HFF-Myc (cell line): Measurements from ENCODE around the gene RDH14.
A peak's percentile ranks its signal among the peaks of the same experiment; 100 is the strongest.

Experiments used
- DNase-seq: peaks from one replicate; pipeline ENCODE4 v3.0.0-alpha.2; 2011; ENCODE audit warnings: low read depth; ENCODE audit errors: extremely low read depth
- H3K4me3 ChIP-seq: replicated peaks from 2 replicates; pipeline ENCODE4 v1.5.1; 2011; ENCODE audit warnings: low read depth, mild to moderate bottlenecking, control low read depth, low read length
- TF ChIP-seq, protein P1 (sequence below): IDR thresholded peaks from 2 replicates; pipeline ENCODE4 v1.5.1; 2012; ENCODE audit warnings: mild to moderate bottlenecking, low read depth, low read length, control low read depth; ENCODE audit errors: missing control alignments

RDH14 gene

DNA sequence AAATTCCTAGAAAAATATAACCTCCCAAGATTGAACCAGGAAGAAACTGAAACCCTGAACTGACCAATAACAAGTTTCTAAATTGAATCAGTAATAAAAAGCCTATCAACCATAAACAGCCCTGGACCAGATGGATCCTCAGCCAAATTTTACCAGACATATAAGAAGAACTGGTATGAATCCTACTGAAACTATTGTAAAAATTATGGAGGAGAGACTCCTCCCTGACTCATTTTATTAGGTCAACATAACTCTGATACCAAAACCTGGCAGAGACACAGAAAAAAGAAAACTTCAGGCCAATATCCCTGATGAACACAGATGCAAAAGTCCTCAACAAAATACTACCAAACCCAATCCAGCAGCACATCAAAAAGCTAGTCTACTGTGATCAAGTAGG, 17.6 kb upstream of the RDH14 start:
- DNase-seq, result no peak
- TF ChIP-seq, protein P1, sequence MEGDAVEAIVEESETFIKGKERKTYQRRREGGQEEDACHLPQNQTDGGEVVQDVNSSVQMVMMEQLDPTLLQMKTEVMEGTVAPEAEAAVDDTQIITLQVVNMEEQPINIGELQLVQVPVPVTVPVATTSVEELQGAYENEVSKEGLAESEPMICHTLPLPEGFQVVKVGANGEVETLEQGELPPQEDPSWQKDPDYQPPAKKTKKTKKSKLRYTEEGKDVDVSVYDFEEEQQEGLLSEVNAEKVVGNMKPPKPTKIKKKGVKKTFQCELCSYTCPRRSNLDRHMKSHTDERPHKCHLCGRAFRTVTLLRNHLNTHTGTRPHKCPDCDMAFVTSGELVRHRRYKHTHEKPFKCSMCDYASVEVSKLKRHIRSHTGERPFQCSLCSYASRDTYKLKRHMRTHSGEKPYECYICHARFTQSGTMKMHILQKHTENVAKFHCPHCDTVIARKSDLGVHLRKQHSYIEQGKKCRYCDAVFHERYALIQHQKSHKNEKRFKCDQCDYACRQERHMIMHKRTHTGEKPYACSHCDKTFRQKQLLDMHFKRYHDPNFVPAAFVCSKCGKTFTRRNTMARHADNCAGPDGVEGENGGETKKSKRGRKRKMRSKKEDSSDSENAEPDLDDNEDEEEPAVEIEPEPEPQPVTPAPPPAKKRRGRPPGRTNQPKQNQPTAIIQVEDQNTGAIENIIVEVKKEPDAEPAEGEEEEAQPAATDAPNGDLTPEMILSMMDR, result no peak
- no peak overlapping the region for H3K4me3 ChIP-seq

DNA sequence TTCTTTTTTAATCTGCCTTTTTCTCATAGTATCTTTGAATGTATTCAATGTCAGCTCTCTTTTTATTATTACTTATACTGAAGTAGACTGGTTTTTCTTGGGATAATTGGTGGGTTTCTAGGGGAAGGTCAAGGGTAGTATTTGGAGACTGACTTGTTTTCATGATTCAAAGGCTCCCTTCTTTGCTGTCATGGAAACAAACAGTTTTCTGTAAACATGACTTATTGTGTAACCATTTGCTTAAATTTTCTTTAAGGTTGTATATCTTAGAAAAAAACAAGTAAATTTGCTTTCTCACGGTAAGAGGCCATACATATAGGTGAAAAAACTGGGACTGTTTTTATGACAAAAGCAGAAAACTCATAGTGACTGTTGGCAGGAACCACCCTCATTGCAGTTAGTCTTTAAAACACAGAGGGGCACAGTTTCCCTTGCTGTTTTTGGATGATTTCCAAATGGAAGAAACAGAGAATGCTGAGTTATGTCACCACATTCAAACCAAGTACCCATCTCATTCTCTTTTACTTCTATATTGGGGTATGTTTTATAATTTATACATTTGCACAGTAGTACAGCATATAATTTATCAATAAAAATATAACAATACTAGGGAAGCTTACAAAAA, 5.8 kb upstream of the RDH14 start:
- no peak overlapping the region for H3K4me3 ChIP-seq
- DNase-seq, result no peak
- TF ChIP-seq, protein P1, result no peak

- no peak for DNase-seq
- TF ChIP-seq, protein P1, result no peak
- peak overlapping the region; percentile 66 for H3K4me3 ChIP-seq
Measured at GRCh38 chr2:18560797-18561085, 288 bp upstream of the RDH14 start.

DNA sequence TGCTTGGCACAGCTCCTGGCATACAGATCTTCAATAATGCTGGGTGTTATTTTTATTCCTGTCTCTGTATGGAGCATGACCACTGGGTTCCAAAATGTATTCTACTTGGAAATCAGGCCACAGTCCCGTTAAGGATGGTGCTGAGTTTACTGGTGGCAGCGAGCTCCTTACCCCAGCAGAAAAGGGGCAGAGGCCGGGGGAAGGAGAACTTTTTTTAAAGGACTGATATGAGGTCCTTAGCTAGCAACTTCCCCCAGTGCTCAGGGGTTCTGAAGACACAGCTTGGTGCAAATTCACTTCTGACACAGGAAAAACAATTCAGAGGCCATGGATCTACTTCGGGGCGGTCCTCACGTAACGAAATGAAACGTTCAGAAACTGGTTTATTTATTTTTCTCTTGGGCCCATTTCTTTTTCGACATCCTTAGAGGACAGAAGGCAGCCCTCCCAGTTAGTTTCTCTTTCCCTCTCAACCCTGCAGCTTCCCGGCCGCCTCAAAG, 872 bp downstream of the RDH14 start:
- DNase-seq, result no peak
- H3K4me3 ChIP-seq, result peak overlapping the region; percentile 66
- TF ChIP-seq, protein P1, result no peak

DNA sequence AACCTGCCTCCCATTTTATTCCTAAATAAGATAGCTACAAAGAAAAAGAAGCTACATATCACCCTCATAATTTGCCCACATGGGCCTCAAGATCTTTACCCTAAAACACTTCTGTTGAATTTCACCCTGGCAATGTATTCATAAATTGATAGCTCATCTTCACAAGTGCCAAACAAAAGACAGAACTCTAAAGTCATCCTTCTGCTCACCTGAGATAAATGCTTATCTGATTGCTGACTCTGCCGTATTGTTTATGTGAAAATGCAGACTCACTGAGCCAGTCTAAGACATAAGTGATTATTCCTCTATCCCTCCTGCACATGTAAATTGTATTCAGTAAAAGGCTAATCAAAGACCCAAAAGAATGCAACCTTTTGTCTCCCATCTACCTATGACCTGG, 2.0 kb downstream of the RDH14 start:
- DNase-seq, result no peak
- TF ChIP-seq, protein P1, result no peak
- no peak overlapping the region for H3K4me3 ChIP-seq

GRCh38 chr2:18557121-18557520, 3.3 kb downstream of the RDH14 start:
- no peak overlapping the region for H3K4me3 ChIP-seq
- no peak for DNase-seq
- TF ChIP-seq, protein P1, result no peak
